Measurements from ENCODE around the gene EPB41L2. TPM values are rescaled to one million over a fixed set of nuclear protein-coding genes. Genes with fewer than 3 reads are reported as not detected.

The EPB41L2 gene
- total RNA-seq, 1 donor, result 47.4 TPM

GRCh38 chr6:130896249-130896648 lies 166.8 kb downstream of the EPB41L2 start:
- Histone ChIP-seq H2AFZ (ENCODE audit: low read length) (no peak overlapping the region), H3K27me3 (ENCODE audit: insufficient read depth, low read length) (no peaks in the 10 kb centered on the region), H3K36me3 (ENCODE audit: insufficient read depth, low read length) (peaks cover 24% of the 10 kb centered on the region), H3K4me1 (ENCODE audit: insufficient read depth, low read length) (peaks cover 9% of the 10 kb centered on the region), H3K9me3 (ENCODE audit: low read depth, low read length) (no peaks in the 10 kb centered on the region), H3K27ac (ENCODE audit: low read depth, low read length) (no peak overlapping the region), H4K20me1 (ENCODE audit: insufficient read depth, low read length) (no peaks in the 10 kb centered on the region), H3K79me2 (ENCODE audit: insufficient read depth, low read length) (no peaks in the 10 kb centered on the region), H3K4me2 (ENCODE audit: insufficient read depth, low read length) (no peak overlapping the region), H3K4me3 (ENCODE audit: insufficient read depth, low read length) (no peak overlapping the region)
- DNase-seq (ENCODE audit: insufficient read length, low spot score, missing footprints), result no peak
- TF ChIP-seq CTCF (IDR thresholded peaks at IDR 0.05; ENCODE audit: extremely low read depth, low read depth, low read length), result no peak

- peaks cover 20% of the 10 kb centered on the region for H3K36me3 ChIP-seq (ENCODE audit: insufficient read depth, low read length)
- H3K27me3 ChIP-seq (ENCODE audit: insufficient read depth, low read length), result no peaks in the 10 kb centered on the region
- no peaks in the 10 kb centered on the region for H3K79me2 ChIP-seq (ENCODE audit: insufficient read depth, low read length)
- no peak for DNase-seq (ENCODE audit: insufficient read length, low spot score, missing footprints)
- peaks cover 7% of the 10 kb centered on the region for H3K4me1 ChIP-seq (ENCODE audit: insufficient read depth, low read length)
- H3K4me3 ChIP-seq (ENCODE audit: insufficient read depth, low read length), result no peak overlapping the region
- no peaks in the 10 kb centered on the region for H3K9me3 ChIP-seq (ENCODE audit: low read depth, low read length)
- TF ChIP-seq CTCF (IDR thresholded peaks at IDR 0.05; ENCODE audit: extremely low read depth, low read depth, low read length), result no peak
- H4K20me1 ChIP-seq (ENCODE audit: insufficient read depth, low read length), result no peaks in the 10 kb centered on the region
- no peak overlapping the region for H3K4me2 ChIP-seq (ENCODE audit: insufficient read depth, low read length)
- no peak overlapping the region for H2AFZ ChIP-seq (ENCODE audit: low read length)
- H3K27ac ChIP-seq (ENCODE audit: low read depth, low read length), result no peak overlapping the region
Observed at GRCh38 chr6:130895516-130895915, 167.5 kb downstream of the EPB41L2 start.

GRCh38 chr6:130893766-130894165 lies 169.3 kb downstream of the EPB41L2 start:
- H2AFZ ChIP-seq (ENCODE audit: low read length), result no peak overlapping the region
- peaks cover 10% of the 10 kb centered on the region for H3K4me1 ChIP-seq (ENCODE audit: insufficient read depth, low read length)
- H3K79me2 ChIP-seq (ENCODE audit: insufficient read depth, low read length), result no peaks in the 10 kb centered on the region
- TF ChIP-seq CTCF (IDR thresholded peaks at IDR 0.05; ENCODE audit: extremely low read depth, low read depth, low read length), result no peak
- no peak overlapping the region for H3K27ac ChIP-seq (ENCODE audit: low read depth, low read length)
- H3K4me3 ChIP-seq (ENCODE audit: insufficient read depth, low read length), result no peak overlapping the region
- H3K36me3 ChIP-seq (ENCODE audit: insufficient read depth, low read length), result peaks cover 10% of the 10 kb centered on the region
- H3K9me3 ChIP-seq (ENCODE audit: low read depth, low read length), result no peaks in the 10 kb centered on the region
- no peak overlapping the region for H3K4me2 ChIP-seq (ENCODE audit: insufficient read depth, low read length)
- H4K20me1 ChIP-seq (ENCODE audit: insufficient read depth, low read length), result no peaks in the 10 kb centered on the region
- no peak for DNase-seq (ENCODE audit: insufficient read length, low spot score, missing footprints)
- H3K27me3 ChIP-seq (ENCODE audit: insufficient read depth, low read length), result no peaks in the 10 kb centered on the region

DNA sequence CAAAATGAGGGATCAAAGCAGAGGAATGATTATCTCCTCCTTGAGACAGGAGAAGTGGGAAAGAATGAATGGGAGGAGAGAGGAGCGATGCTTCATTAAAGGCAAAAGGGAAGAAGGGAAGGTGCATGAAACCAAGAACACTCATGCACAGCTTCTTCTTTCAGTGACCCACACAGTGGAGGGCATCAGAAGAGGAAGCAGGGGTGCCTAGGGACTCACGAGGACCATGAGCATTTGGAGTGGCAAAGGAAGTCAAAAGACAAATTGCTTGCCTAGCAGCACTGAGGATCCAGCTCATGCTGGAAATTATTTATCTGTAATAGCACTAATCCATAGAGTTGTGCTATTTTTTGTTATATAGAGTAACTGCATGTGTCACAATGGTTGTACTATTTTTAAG lies 169.8 kb downstream of the EPB41L2 start:
- Histone ChIP-seq H3K9me3 (ENCODE audit: low read depth, low read length) (no peaks in the 10 kb centered on the region), H3K27me3 (ENCODE audit: insufficient read depth, low read length) (no peaks in the 10 kb centered on the region), H3K36me3 (ENCODE audit: insufficient read depth, low read length) (peaks cover 10% of the 10 kb centered on the region), H3K27ac (ENCODE audit: low read depth, low read length) (no peak overlapping the region), H2AFZ (ENCODE audit: low read length) (no peak overlapping the region), H4K20me1 (ENCODE audit: insufficient read depth, low read length) (no peaks in the 10 kb centered on the region), H3K4me1 (ENCODE audit: insufficient read depth, low read length) (peaks cover 10% of the 10 kb centered on the region), H3K4me3 (ENCODE audit: insufficient read depth, low read length) (no peak overlapping the region), H3K79me2 (ENCODE audit: insufficient read depth, low read length) (no peaks in the 10 kb centered on the region), H3K4me2 (ENCODE audit: insufficient read depth, low read length) (no peak overlapping the region)
- no peak for DNase-seq (ENCODE audit: insufficient read length, low spot score, missing footprints)
- no peak for TF ChIP-seq CTCF (IDR thresholded peaks at IDR 0.05; ENCODE audit: extremely low read depth, low read depth, low read length)

Data from osteoblast (primary cell).